ENCODE results near the gene TENM4. TPM values are rescaled to one million over a fixed set of nuclear protein-coding genes. Genes with fewer than 3 reads are reported as not detected.
"Not testable (repeated sequence)": the region's sequence is repeated elsewhere in the genome, so short reads cannot be mapped to it uniquely, and the experiment has no call there.

The TENM4 gene
- total and polyA plus RNA-seq, 4 donors = 24.8 to 70.5 (median 38.1) TPM

DNA sequence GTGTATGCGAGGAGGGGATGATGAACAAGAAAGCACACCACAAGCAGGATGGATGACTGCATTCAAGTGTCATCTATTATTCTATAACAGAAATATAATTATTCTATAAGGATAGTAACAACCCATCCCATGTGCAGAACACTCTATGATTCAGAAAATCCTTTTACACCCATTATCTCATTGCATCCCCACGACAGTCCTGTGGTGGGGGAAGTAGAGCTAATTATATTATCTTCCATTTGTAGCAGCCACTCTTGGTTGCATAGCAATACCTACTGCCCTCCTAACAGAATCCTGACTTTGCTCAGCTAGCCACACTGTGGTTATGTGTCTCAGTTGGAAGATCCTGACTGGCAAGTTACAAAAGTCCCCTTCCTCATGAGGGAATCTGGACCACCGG is 459.7 kb downstream of the TENM4 start:
- no peak for DNase-seq (ENCODE audit: low read depth in 4 of 6, low spot score in 6 of 6)
- no CpG with 5 or more reads among the region's 3 CpGs for WGBS (ENCODE audit: insufficient coverage)
- Histone ChIP-seq H3K9me3 (ENCODE audit: control insufficient read depth, insufficient read depth, low read length) (no peaks in the 10 kb centered on the region), H3K27ac (ENCODE audit: low read depth, low read length) (no peak overlapping the region), H3K4me3 (ENCODE audit: low read depth, low read length) (no peak overlapping the region), H3K27me3 (ENCODE audit: control insufficient read depth, insufficient read depth, low read length) (no peaks in the 10 kb centered on the region), H3K36me3 (ENCODE audit: control insufficient read depth, insufficient read depth, low read length) (no peaks in the 10 kb centered on the region), H3K4me1 (ENCODE audit: control insufficient read depth, insufficient read depth, low read length) (no peaks in the 10 kb centered on the region)

DNA sequence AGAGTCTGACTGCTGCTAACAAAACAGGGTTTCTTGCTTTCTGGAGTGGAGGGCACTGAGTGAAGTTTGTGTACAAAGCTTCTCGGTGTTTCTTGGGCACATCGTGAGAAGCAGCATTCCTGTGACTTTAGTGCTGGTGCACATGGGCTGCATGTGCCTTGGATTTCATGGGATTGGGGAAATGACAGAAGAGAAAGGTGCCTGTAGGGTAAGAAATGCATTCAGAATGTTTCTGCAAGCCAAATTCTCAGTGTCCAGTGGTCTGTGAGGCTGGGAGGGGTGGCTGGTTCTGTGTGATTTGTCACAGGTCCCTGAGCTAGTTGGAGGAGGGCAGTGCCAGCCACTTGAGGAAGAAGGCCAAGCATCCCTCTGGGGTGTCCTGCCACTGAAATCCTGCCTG is 462.0 kb downstream of the TENM4 start:
- no peak overlapping the region for H3K27ac ChIP-seq (ENCODE audit: low read depth, low read length)
- 79% methylated on average over 2 of the region's 2 CpGs for WGBS (ENCODE audit: insufficient coverage)
- no peaks in the 10 kb centered on the region for H3K36me3 ChIP-seq (ENCODE audit: control insufficient read depth, insufficient read depth, low read length)
- no peaks in the 10 kb centered on the region for H3K9me3 ChIP-seq (ENCODE audit: control insufficient read depth, insufficient read depth, low read length)
- H3K4me1 ChIP-seq (ENCODE audit: control insufficient read depth, insufficient read depth, low read length) = no peaks in the 10 kb centered on the region
- DNase-seq (ENCODE audit: low read depth in 4 of 6, low spot score in 6 of 6) = no peak
- H3K4me3 ChIP-seq (ENCODE audit: low read depth, low read length) = no peak overlapping the region
- H3K27me3 ChIP-seq (ENCODE audit: control insufficient read depth, insufficient read depth, low read length) = no peaks in the 10 kb centered on the region

- DNase-seq (ENCODE audit: low read depth in 4 of 6, low spot score in 6 of 6); H3K27ac ChIP-seq (ENCODE audit: low read depth, low read length); H3K4me3 ChIP-seq (ENCODE audit: low read depth, low read length); H3K27me3 ChIP-seq (ENCODE audit: control insufficient read depth, insufficient read depth, low read length); H3K9me3 ChIP-seq (ENCODE audit: control insufficient read depth, insufficient read depth, low read length); H3K4me1 ChIP-seq (ENCODE audit: control insufficient read depth, insufficient read depth, low read length); H3K36me3 ChIP-seq (ENCODE audit: control insufficient read depth, insufficient read depth, low read length): not testable (repeated sequence)
- WGBS (ENCODE audit: insufficient coverage) = no CpG with 5 or more reads among the region's 3 CpGs
These were observed 463.0 kb downstream of the TENM4 start for GRCh38 chr11:78977848-78978247.

DNA sequence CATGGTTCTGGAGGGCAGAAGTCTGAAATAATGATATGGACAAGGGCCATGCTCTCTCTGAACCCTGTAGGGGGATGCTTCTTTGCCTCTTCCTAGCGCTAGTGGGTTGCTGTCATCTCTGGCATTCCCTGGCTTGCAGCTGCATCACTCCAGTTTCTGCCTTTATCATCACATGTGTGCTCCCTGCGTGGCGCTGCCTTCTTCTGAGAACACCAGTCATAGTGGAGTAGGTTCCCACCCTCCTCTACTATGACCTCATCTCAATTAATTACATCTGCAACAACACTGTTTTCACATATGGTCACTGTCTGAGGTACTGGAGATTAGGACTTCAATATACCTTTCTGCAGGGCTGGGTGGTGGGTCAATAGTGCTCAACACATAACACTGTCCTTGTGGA is 463.8 kb downstream of the TENM4 start:
- no CpG with 5 or more reads among the region's 3 CpGs for WGBS (ENCODE audit: insufficient coverage)
- no peak for DNase-seq (ENCODE audit: low read depth in 4 of 6, low spot score in 6 of 6)

DNA sequence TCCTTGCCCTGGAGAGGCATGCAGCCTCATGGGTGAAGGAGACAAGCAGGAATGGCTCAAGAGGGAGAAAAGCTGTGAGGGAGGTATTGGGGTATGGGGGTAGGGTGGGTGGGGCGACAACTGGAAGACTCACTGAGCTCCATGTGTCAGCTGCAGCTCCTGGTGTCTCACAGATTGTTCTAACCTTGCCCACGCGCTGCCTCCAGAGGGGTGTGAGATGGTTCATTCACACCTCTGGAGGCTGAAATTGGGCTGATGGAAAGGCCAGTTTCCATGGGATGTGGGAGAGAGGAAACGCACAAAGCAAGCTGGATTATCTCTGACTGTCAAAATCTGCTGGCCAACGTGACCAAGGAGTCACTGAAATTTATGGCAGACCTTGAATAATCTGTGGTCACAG is 465.7 kb downstream of the TENM4 start:
- 92% methylated on average over 5 of the region's 5 CpGs for WGBS (ENCODE audit: insufficient coverage)
- no peaks in the 10 kb centered on the region for H3K36me3 ChIP-seq (ENCODE audit: control insufficient read depth, insufficient read depth, low read length)
- DNase-seq (ENCODE audit: low read depth in 4 of 6, low spot score in 6 of 6) = no peak
- H3K9me3 ChIP-seq (ENCODE audit: control insufficient read depth, insufficient read depth, low read length) = no peaks in the 10 kb centered on the region
- no peaks in the 10 kb centered on the region for H3K27me3 ChIP-seq (ENCODE audit: control insufficient read depth, insufficient read depth, low read length)
- no peak overlapping the region for H3K27ac ChIP-seq (ENCODE audit: low read depth, low read length)
- no peak overlapping the region for H3K4me3 ChIP-seq (ENCODE audit: low read depth, low read length)
- H3K4me1 ChIP-seq (ENCODE audit: control insufficient read depth, insufficient read depth, low read length) = no peaks in the 10 kb centered on the region

More for the DNA sequence above, 463.8 kb downstream of the TENM4 start:
- Histone ChIP-seq H3K4me1 (ENCODE audit: control insufficient read depth, insufficient read depth, low read length) (no peaks in the 10 kb centered on the region), H3K27me3 (ENCODE audit: control insufficient read depth, insufficient read depth, low read length) (no peaks in the 10 kb centered on the region), H3K36me3 (ENCODE audit: control insufficient read depth, insufficient read depth, low read length) (no peaks in the 10 kb centered on the region), H3K9me3 (ENCODE audit: control insufficient read depth, insufficient read depth, low read length) (no peaks in the 10 kb centered on the region), H3K4me3 (ENCODE audit: low read depth, low read length) (no peak overlapping the region), H3K27ac (ENCODE audit: low read depth, low read length) (no peak overlapping the region)

GRCh38 chr11:78973876-78974275 is 467.0 kb downstream of the TENM4 start:
- whole genome bisulfite sequencing (ENCODE audit: insufficient coverage) = no CpG with 5 or more reads among the region's 1 CpG
- no peak for DNase-seq (ENCODE audit: low read depth in 4 of 6, low spot score in 6 of 6)
- no peaks in the 10 kb centered on the region for H3K27me3 ChIP-seq (ENCODE audit: control insufficient read depth, insufficient read depth, low read length)
- no peak overlapping the region for H3K4me3 ChIP-seq (ENCODE audit: low read depth, low read length)
- no peaks in the 10 kb centered on the region for H3K36me3 ChIP-seq (ENCODE audit: control insufficient read depth, insufficient read depth, low read length)
- no peak overlapping the region for H3K27ac ChIP-seq (ENCODE audit: low read depth, low read length)
- H3K4me1 ChIP-seq (ENCODE audit: control insufficient read depth, insufficient read depth, low read length) = no peaks in the 10 kb centered on the region
- no peaks in the 10 kb centered on the region for H3K9me3 ChIP-seq (ENCODE audit: control insufficient read depth, insufficient read depth, low read length)

- H3K36me3 ChIP-seq (ENCODE audit: control insufficient read depth, insufficient read depth, low read length) = no peaks in the 10 kb centered on the region
- no peak for DNase-seq (ENCODE audit: low read depth in 4 of 6, low spot score in 6 of 6)
- no peak overlapping the region for H3K27ac ChIP-seq (ENCODE audit: low read depth, low read length)
- no peaks in the 10 kb centered on the region for H3K9me3 ChIP-seq (ENCODE audit: control insufficient read depth, insufficient read depth, low read length)
- H3K27me3 ChIP-seq (ENCODE audit: control insufficient read depth, insufficient read depth, low read length) = no peaks in the 10 kb centered on the region
- no peak overlapping the region for H3K4me3 ChIP-seq (ENCODE audit: low read depth, low read length)
- no peaks in the 10 kb centered on the region for H3K4me1 ChIP-seq (ENCODE audit: control insufficient read depth, insufficient read depth, low read length)
These were observed 468.2 kb downstream of the TENM4 start for GRCh38 chr11:78972590-78972989.

DNA sequence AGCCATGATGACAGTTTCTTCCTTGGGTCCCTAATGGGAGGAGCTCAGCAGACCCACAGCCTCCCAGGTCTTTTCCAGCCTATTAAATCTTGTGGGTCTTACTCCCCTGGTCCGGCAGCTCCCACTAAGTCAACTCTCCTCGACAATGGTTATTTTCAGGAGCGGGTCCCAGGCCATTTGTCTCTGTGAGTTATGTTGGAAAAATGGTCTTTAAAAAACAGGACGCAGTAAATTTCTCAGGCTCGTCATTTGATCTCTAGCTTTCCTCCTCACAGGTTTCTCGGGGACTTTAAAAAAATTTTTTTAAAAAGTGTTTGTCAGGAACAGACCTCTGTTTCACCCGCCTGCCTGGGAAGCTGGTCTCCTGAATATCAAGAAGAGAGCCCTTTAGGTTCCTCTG is 468.7 kb downstream of the TENM4 start:
- H3K27ac ChIP-seq (ENCODE audit: low read depth, low read length) = no peak overlapping the region
- no peak for DNase-seq (ENCODE audit: low read depth in 4 of 6, low spot score in 6 of 6)
- WGBS (ENCODE audit: insufficient coverage) = 80% methylated on average over 1 of the region's 7 CpGs
- no peaks in the 10 kb centered on the region for H3K4me1 ChIP-seq (ENCODE audit: control insufficient read depth, insufficient read depth, low read length)
- H3K27me3 ChIP-seq (ENCODE audit: control insufficient read depth, insufficient read depth, low read length) = no peaks in the 10 kb centered on the region
- H3K36me3 ChIP-seq (ENCODE audit: control insufficient read depth, insufficient read depth, low read length) = no peaks in the 10 kb centered on the region
- no peak overlapping the region for H3K4me3 ChIP-seq (ENCODE audit: low read depth, low read length)
- H3K9me3 ChIP-seq (ENCODE audit: control insufficient read depth, insufficient read depth, low read length) = no peaks in the 10 kb centered on the region

DNA sequence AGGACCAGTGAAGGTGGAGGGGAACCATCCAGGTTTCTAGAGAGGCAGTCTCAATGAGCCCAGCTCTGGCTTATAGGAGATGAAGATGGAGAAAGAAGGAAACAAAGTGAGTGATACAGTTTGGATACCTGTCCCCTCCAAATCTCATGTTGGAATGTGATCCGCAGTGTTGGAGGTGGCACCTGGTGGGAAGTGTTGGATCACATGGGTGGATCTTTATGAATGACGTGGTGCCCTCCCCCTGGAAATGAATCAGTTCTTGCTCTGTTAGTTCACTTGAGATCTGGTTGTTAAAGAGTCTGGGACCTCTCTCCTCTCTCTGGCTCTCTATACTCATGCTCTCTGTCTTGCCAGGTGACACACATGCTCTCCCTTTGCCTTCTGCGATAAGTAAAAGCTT is 473.0 kb downstream of the TENM4 start:
- Histone ChIP-seq H3K9me3 (ENCODE audit: control insufficient read depth, insufficient read depth, low read length) (no peaks in the 10 kb centered on the region), H3K4me1 (ENCODE audit: control insufficient read depth, insufficient read depth, low read length) (no peaks in the 10 kb centered on the region), H3K27me3 (ENCODE audit: control insufficient read depth, insufficient read depth, low read length) (no peaks in the 10 kb centered on the region), H3K27ac (ENCODE audit: low read depth, low read length) (no peak overlapping the region), H3K4me3 (ENCODE audit: low read depth, low read length) (no peak overlapping the region), H3K36me3 (ENCODE audit: control insufficient read depth, insufficient read depth, low read length) (no peaks in the 10 kb centered on the region)
- 100% methylated on average over 1 of the region's 3 CpGs for WGBS (ENCODE audit: insufficient coverage)
- no peak for DNase-seq (ENCODE audit: low read depth in 4 of 6, low spot score in 6 of 6)

GRCh38 chr11:78965432-78965831 is 475.4 kb downstream of the TENM4 start:
- Histone ChIP-seq H3K4me3 (ENCODE audit: low read depth, low read length) (no peak overlapping the region), H3K27me3 (ENCODE audit: control insufficient read depth, insufficient read depth, low read length) (no peaks in the 10 kb centered on the region), H3K36me3 (ENCODE audit: control insufficient read depth, insufficient read depth, low read length) (no peaks in the 10 kb centered on the region), H3K9me3 (ENCODE audit: control insufficient read depth, insufficient read depth, low read length) (no peaks in the 10 kb centered on the region), H3K27ac (ENCODE audit: low read depth, low read length) (no peak overlapping the region), H3K4me1 (ENCODE audit: control insufficient read depth, insufficient read depth, low read length) (peaks cover 16% of the 10 kb centered on the region)
- 86% methylated on average over 2 of the region's 8 CpGs for WGBS (ENCODE audit: insufficient coverage)
- DNase-seq (ENCODE audit: low read depth in 4 of 6, low spot score in 6 of 6) = no peak
